HG02798 (cell line): ENCODE data around the gene HMOX1.
"Not testable (repeated sequence)": the region's sequence is repeated elsewhere in the genome, so short reads cannot be mapped to it uniquely, and the experiment has no call there.

Experiments used
- ATAC-seq: cut with Tn5 transposase; IDR thresholded peaks from one replicate; pipeline ENCODE4 v1.9.1; 2021; ENCODE audit warnings: mild to moderate bottlenecking; ENCODE audit not compliant: unreplicated experiment, poor library complexity

HMOX1 gene

DNA sequence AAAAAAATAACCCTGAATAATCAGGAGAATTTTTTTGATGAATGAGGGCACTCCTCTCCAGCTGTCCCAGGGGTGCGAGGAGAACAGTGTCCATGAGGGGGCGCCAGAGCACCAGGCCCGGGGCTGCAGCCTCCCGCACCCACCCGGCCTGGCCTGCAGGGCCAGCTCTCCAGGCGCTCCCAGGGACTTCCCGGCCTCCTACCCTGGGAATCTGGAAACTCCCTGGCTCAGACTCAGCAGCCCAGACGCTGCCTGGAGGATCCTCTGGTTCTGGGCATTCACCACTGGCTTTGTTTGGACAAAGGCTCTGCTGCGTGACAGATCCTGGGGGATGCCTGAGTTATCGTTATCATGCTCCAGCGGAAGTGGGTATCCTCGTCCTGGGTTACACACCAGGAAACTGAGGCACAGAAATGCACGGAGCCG, 50.0 kb downstream of the HMOX1 start:
- ATAC-seq = no peak

DNA sequence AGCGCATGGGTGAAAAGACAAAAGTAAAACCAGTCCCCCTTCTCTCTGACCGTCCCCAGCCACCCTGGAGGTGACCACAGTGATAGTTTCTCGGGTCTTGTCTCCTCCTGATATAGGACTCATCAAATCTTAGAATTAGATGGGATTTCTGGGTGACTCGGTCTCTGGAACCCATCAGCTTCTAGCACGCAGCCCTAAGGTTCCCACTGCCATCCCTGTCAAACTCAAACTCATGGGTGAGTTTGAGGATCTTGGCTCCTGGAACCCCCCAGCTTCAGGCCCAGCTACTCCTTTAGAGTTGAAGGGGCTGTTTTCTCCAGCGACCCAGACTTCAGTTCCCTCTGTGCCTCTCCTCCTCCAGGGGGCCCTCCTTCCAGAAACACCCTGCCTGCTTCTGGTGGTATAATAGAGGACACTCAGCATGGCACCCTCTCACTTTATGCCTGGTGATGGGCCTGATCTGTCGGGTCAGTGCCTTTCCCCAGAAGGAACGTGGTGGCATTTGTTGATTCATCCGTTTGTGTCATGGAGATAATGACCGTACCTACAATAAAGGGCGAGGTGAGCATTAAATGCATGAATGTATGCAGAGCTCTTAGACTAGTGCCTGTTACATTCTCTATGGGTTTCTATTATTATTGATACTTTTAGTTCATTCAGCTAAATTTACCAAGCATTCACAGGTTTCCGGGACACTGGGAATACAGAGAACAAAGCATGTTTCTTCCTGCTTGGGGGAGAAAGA, 50.8 kb downstream of the HMOX1 start:
- ATAC-seq = no peak

DNA sequence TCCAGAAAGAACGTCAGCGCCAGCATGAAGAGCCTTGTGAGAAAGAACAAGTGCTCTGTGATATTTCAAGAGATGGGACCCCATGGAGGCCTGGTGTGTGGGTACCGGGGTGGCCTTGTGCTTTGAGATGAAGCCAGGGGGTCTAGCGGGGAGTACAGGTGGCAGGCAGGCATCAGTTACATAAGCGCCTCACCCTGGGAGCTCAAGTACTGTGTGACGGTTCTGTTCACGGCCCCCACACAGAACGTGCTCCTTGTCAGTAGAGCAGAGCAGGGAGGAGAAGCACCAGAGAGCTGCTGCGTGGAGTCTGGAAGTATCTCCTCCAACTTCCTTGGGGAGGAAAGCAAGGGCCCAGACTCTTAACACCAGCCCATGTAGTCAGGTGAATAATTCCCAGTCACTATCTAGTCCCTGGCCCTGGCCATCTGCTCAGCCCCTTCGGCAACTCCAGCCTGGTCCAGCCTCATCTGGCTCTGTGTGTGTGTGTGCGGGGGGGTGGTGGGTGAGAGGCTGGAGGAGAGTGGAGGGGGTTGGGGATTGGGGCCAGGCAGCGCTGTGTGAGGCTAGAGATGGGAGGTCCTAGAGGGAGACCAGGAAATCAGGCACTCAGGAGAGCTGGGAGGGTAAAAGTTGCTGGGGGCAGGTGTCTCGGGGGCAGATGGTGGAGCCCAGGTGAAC, 51.5 kb downstream of the HMOX1 start:
- ATAC-seq = no peak

DNA sequence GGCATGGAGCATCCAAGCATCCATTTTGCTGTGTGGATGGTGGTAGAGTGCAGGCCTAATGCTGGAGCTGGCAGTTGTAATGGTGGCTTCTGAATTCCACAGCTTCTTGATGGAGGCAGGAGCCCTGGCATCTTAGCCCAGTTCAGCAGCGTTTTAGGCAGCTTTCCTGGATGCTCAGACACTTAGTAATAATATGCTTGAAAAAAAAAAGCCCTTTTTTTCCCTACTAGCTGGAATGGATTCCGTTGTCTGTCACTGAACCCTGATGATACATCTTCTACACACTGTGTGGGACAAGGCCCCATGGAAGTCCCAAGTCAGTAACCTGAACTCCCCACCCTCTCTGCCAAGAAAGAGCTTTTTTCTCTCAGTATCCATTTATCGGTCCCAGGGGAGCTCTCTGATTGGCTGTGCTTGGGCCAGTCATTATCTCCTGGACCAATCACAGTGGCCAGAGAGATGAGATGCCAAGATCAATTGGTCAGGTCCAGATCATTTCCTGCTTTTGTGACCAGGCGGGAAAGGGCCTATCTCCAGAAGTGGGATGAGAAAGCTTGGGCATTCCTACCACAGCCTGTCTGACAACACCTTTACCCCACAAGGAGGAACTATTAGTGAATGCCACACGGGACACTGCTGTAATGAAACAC, 53.3 kb downstream of the HMOX1 start:
- no peak for ATAC-seq

DNA sequence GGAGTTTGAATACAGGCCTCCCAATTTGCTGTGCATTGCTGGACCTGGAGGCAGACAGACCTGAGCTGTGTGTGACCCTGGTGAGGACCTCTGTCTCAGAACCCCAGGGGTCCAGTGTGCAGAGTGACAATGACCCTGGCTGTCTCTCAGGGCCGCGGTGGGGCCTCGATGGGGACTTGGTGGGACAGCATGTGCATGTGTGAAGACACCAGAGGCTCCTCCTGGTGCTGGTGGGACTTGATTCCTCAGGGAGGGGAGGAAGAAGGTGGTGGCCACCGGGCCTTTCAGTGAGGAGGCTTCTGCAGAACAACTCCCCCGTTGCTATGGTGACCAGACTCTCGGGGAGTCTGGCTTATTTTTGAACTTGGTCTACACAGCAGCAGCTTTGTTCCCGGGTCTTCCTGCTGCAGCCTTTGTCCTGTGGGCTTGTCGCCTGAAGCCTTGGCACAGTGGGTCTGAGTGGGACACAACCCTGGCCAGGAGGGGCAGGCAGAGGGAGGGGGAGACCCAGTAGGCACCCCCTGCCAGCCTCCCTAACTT, 54.4 kb downstream of the HMOX1 start:
- no peak for ATAC-seq

DNA sequence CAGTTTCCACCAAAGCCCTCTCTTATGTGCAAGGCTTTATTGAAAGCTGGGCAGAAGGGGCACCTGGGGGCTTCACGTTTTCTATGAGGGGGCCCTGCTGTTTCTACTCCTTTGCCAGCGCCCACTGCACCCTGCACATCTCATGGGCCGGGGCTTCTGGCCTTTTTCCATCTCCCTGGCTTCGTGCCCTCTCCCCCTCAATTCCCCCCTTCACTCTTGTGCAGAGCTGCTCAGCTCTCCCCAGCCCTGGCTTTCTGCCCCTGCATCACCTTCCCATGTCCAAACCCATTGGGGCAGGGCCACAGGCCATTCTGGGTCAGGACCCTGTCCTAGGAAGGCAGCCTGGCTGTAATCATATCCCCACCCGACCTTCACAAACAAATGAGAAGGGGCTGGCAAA, 55.5 kb downstream of the HMOX1 start:
- no peak for ATAC-seq

DNA sequence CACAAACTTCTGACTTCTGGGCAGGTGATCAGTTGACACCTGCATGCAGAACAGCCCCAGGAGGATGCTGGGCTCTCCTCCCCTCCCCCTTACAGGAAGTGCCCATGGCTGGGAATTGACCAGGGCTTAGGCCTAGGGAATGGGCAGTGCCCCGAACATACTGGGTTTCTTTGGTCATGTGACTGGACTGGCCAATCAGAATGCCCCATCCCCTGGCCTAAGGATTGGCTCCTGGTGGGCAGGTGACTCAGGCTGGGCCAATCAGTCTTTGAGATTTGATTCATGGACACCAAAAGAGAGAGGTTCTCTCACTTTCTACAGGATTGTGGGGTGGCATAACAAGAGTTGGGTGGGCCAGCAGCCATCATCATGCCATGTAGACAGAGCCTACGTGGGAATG, 56.2 kb downstream of the HMOX1 start:
- no peak for ATAC-seq

DNA sequence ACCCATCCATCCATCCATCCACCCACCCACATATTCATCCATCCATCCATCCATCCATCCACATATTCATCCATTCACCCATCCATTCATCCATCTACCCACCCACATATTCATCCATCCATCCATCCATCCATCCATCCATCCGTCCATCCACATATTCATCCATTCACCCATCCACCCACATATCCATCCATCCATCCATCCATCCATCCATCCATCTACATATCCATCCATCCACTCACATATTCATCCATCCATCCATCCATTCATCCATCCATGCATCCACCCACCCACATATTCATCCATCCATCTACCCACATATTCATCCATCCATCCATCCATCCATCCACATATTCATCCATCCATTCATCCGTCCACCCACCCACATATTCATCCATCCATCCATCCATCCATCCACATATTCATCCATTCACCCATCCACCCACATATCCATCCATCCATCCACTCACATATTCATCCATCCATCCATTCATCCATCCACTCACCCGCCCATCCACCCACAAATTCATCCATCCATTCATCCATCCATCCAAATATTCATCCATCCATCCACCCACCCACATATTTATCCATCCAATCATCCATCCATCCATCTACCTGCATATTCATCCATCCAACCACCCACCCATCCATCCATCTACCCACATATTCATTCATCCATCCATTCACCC, 57.9 kb downstream of the HMOX1 start:
- not testable (repeated sequence) for ATAC-seq

DNA sequence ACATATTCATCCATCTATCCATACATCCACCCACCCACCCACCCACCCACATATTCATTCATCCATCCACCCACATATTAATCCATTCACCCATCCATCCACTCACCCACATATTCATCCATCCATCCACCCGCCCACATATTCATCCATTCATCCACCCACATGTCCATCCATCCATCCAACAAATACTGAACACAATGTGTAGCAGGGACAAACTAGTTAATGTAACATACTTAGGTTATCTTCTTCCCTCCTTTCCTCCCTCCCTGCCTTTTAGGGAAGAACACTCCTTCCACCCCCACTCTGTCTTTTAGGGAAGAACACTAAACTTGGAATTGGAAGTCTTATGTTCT, 58.4 kb downstream of the HMOX1 start:
- ATAC-seq = no peak

DNA sequence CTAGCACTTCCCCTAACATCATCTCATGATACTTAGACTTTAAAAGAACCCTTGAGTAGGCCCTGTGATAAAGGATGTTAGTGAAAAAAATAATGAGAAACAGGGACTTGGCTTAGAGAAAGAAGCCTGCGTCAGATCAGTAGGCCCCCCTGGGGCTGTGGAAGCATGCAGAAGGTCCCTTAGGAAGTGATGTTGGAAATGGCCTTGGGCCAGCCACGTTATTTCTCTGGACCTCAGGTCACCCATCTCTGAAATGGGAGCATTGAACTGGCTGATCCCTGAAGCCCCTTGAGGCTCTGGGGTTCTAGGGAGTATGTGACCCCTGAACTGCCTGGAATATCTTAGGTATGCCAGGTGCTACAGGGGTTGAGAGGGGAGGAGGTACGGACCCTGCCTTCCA, 59.2 kb downstream of the HMOX1 start:
- ATAC-seq = no peak

DNA sequence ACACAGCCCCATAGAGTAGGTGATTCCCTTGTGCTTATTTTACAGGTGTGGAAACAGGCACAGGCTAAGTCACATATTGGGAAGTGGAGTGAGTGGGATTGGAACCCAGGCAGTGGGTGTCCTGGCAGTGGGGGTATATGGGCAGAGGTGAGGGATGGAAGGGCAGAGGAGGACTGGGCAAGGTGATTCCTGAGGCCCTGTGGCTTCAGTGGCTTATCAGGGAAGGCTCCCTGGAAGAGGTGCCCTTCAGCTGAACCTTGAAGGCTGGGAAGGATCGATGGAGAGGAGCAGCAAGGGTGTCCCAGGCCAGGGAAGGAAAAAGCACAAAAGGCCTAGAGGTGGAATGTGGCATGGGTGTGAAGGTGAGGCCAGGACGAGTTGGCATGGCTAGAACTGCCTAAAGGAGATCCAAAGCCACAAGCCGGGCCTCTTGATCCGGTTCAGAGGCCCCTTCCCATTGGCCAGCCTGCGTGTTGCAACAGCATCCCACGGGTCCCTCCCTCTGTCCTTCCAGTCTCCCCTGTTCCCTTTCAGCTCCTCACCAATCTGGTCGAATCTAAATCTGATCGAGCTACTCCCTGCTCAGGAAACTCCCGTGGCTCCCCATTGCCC, 60.7 kb downstream of the HMOX1 start:
- ATAC-seq = no peak

DNA sequence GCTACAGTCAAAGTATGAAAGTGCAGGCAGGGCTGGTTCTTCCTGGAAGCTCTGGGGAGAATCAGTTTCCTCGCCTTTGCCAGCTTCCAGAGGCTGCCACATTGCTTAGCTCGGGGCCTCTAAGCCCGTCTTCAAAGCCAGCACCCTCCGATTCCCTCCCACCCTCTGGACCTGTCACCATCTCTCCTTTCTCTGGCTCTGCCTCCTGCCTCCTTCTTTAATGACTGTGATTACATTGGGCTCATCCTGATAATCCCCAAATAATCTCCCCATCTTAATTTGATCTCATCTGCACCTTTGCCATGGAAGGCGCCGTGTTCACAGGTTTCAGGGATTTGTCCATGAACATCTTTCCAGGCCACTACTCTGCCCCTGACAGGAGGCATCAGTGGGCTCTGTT, 61.6 kb downstream of the HMOX1 start:
- no peak for ATAC-seq

DNA sequence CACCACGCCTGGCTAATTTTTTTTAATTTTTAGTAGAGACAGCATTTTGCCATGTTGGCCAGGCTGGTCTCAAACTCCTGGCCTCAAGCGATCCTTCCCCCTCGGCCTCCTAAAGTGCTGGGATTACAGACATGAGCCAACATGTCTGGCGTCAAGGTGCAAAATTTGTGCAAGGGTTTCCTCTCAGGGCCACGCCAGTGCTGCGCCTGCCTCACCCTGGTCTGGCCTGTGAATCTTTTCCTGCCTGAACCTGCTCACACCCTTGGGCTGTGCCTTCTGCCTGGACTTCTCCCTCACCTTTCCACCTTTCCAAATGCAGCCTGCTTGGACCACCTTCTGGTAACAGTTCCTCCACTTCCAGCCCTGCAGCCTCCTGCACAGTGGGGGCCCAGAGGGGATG, 62.4 kb downstream of the HMOX1 start:
- ATAC-seq = no peak
